ENCODE data around the gene TXNRD2.

TXNRD2 gene

DNA sequence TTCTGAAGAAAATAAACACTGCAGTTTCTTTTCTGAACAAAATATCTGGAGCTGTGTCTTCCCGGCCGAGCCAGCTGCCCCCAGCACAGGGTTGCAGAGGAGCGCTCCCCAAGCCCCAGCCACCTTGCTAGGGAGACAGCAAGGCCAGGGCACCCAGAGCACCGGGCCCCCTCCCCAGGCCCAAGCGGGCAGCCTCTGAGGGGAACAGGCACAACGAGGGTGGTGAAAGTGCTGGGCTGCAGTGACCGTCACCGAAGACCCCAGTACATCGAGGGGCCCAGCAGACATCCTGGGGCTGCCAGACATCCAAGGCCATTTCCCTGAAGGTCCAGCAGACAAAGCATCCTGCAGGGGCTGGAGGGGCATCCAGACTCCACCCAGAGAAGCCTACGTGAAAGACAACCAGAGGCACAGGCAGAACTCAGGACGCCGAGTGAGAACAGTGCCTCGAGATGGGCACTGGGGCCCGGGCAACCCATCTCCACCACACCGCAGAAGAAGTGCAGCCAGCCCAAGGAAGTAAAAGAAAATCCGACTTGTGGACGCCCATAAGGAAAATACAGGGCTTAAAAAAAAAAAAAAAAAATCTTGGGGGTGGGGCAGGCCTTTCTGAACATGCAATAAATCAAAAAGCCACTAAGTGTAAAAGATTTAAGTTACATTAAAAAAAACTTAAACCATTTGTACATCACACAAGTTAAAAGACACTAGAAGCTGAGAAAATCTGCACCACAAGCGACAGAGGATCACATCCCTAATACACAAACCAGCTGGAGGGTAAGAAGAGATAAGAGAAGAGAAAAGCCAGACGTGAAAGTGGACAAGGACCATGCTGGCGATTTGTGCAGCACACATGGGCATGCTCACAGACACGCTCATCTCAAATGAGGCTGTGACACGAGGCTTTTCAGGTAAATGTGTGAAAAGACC is 36.0 kb downstream of the TXNRD2 start:
- TF ChIP-seq, protein P1, sequence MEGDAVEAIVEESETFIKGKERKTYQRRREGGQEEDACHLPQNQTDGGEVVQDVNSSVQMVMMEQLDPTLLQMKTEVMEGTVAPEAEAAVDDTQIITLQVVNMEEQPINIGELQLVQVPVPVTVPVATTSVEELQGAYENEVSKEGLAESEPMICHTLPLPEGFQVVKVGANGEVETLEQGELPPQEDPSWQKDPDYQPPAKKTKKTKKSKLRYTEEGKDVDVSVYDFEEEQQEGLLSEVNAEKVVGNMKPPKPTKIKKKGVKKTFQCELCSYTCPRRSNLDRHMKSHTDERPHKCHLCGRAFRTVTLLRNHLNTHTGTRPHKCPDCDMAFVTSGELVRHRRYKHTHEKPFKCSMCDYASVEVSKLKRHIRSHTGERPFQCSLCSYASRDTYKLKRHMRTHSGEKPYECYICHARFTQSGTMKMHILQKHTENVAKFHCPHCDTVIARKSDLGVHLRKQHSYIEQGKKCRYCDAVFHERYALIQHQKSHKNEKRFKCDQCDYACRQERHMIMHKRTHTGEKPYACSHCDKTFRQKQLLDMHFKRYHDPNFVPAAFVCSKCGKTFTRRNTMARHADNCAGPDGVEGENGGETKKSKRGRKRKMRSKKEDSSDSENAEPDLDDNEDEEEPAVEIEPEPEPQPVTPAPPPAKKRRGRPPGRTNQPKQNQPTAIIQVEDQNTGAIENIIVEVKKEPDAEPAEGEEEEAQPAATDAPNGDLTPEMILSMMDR (IDR thresholded peaks at IDR 0.05), result no peak
- no peaks in the 10 kb centered on the region for H3K27me3 ChIP-seq
- H3K4me3 ChIP-seq (ENCODE audit: low read depth in 1 of 2, low read length in 1 of 2), result no peak overlapping the region
- no peak overlapping the region for H3K27ac ChIP-seq
- no peaks in the 10 kb centered on the region for H3K4me1 ChIP-seq (ENCODE audit: control insufficient read depth in 1 of 2, insufficient read depth in 1 of 2, low read depth in 1 of 2, low read length in 1 of 2)
- H3K36me3 ChIP-seq, result peaks cover 32% of the 10 kb centered on the region
- no peaks in the 10 kb centered on the region for H3K9me3 ChIP-seq

DNA sequence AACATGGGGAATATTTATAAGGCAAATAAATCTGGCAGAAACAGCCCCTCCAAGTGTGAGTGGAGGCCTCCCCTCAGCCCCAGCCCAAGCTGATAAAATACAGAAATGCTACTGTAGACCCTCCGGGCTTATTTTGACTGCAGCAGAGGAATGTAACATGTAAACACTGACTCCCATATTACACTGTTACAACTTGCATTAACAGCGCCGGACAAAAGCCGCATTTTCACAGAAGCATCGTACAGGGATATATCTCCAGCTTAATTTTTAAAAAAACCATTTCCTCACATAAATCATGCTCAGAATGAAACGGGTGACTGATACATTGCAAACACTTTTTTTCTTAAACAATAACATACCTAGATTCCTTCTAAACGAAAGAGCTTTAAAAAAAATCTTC is 36.7 kb downstream of the TXNRD2 start:
- Histone ChIP-seq H3K4me3 (ENCODE audit: low read depth in 1 of 2, low read length in 1 of 2) (no peak overlapping the region), H3K4me1 (ENCODE audit: control insufficient read depth in 1 of 2, insufficient read depth in 1 of 2, low read depth in 1 of 2, low read length in 1 of 2) (no peaks in the 10 kb centered on the region), H3K27me3 (no peaks in the 10 kb centered on the region), H3K27ac (no peak overlapping the region), H3K9me3 (no peaks in the 10 kb centered on the region), H3K36me3 (peaks cover 32% of the 10 kb centered on the region)
- TF ChIP-seq, protein P1 (IDR thresholded peaks at IDR 0.05), result no peak

DNA sequence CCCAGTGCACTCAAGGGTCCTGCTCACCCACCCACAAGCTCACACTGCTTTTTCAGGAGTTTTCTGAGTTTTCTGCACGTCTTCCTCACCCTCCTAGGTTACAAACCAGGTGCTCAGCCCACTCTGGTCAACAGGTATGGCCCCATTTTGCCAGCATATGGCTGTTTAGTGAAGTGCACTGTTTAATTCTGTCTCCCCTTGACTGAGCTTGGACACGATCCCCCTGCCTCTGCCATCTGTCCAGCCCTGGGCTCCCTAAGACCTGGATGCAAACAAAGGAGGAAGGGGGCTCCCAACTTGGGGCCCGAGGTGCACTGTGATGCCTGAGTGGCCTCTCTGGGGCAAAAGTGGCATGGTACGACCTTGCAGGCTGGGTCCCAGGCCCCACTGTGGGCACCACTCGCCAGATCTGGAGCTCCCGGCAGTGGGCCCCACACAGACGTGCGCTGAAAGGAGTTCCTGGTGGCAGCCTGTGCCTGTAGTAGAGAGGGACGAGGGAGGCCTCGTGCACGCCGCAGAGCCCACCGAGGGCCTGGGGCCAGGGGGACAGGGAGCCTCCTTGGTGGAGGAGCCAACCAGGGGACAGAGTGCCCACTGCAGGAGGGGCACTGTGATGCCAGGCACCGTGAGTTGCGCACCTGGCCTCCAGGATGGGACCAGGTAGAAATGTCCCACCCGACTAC is 37.3 kb downstream of the TXNRD2 start:
- TF ChIP-seq, protein P1 (IDR thresholded peaks at IDR 0.05), result no peak
- H3K36me3 ChIP-seq, result peaks cover 32% of the 10 kb centered on the region
- H3K4me3 ChIP-seq (ENCODE audit: low read depth in 1 of 2, low read length in 1 of 2), result no peak overlapping the region
- no peak overlapping the region for H3K27ac ChIP-seq
- H3K27me3 ChIP-seq, result no peaks in the 10 kb centered on the region
- no peaks in the 10 kb centered on the region for H3K4me1 ChIP-seq (ENCODE audit: control insufficient read depth in 1 of 2, insufficient read depth in 1 of 2, low read depth in 1 of 2, low read length in 1 of 2)
- no peaks in the 10 kb centered on the region for H3K9me3 ChIP-seq

DNA sequence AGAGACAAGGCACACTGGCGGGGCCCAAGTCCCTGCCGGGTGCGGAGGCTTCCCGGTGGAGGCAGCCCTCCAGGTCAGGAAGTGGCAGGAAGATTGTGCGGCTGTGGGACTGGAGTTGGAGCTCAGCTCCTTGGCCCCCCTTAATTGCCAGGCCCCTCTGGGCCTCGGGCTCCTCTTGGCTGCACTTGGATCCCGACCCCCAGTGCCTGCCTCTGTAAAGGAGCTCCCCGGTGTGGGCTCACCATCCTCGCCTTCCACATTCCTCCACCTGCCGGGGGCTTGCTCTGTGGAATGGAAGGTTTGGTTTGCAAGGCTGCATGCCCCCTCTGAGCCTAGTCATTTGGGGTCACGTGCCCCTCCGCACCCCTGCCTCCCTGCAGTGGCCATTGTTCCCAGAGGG is 38.1 kb downstream of the TXNRD2 start:
- TF ChIP-seq, protein P1 (IDR thresholded peaks at IDR 0.05), result no peak
- H3K27ac ChIP-seq, result no peak overlapping the region

DNA sequence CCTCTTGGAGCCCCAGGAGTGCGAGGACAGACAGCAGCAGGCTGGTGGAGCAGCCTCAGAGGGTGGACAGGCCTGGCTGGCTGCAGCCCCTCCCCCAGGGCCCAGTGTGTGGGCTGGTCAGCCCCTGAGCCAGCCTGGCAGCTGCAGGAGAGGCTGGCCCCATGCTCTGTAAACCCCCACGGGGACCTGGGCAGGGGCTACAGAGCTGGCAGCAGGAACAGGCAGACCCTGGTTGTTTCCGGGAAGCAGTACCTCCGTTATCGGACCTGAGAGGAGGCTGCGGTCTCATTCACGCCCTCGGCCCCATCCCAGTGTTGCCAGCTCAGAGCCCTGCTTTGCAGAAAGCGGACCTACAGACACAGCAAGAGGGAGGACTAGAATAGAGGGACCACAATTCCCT is 38.6 kb downstream of the TXNRD2 start:
- TF ChIP-seq, protein P1 (IDR thresholded peaks at IDR 0.05), result no peak
- H3K4me3 ChIP-seq (ENCODE audit: low read depth in 1 of 2, low read length in 1 of 2), result no peak overlapping the region
- H3K9me3 ChIP-seq, result no peaks in the 10 kb centered on the region
- H3K36me3 ChIP-seq, result peaks cover 41% of the 10 kb centered on the region
- no peak overlapping the region for H3K27ac ChIP-seq
- H3K27me3 ChIP-seq, result no peaks in the 10 kb centered on the region
- H3K4me1 ChIP-seq (ENCODE audit: control insufficient read depth in 1 of 2, insufficient read depth in 1 of 2, low read depth in 1 of 2, low read length in 1 of 2), result no peaks in the 10 kb centered on the region

More for the DNA sequence above, 38.1 kb downstream of the TXNRD2 start:
- Histone ChIP-seq H3K4me3 (ENCODE audit: low read depth in 1 of 2, low read length in 1 of 2) (no peak overlapping the region), H3K27me3 (no peaks in the 10 kb centered on the region), H3K4me1 (ENCODE audit: control insufficient read depth in 1 of 2, insufficient read depth in 1 of 2, low read depth in 1 of 2, low read length in 1 of 2) (no peaks in the 10 kb centered on the region), H3K36me3 (peaks cover 39% of the 10 kb centered on the region), H3K9me3 (no peaks in the 10 kb centered on the region)
